ENCODE results near the gene LACTB.

DNA sequence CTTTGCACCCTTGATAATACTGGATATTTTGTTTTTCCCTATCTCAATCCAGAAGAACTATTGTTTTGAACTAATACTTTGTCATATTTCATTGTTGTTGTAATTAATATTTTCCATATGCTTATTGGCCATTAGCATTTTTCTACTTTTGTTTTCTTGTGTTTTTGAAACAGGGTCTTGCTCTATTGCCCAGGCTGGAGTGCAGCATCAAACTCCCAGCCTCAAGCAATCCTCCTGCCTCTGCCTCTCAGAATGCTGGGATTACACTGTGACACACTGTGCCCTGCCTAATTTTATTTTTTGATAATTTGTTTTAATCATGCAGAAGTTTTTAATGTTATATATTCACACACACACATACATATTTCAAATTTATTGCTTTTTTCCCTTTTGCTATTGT, 39.0 kb downstream of the LACTB start:
- TF ChIP-seq ESRRG (CRISPR knock-in tag; IDR thresholded peaks at IDR 0.05) (no peak), CSDC2 (CRISPR knock-in tag; IDR thresholded peaks at IDR 0.05) (no peak)
- TF ChIP-seq, protein P1, sequence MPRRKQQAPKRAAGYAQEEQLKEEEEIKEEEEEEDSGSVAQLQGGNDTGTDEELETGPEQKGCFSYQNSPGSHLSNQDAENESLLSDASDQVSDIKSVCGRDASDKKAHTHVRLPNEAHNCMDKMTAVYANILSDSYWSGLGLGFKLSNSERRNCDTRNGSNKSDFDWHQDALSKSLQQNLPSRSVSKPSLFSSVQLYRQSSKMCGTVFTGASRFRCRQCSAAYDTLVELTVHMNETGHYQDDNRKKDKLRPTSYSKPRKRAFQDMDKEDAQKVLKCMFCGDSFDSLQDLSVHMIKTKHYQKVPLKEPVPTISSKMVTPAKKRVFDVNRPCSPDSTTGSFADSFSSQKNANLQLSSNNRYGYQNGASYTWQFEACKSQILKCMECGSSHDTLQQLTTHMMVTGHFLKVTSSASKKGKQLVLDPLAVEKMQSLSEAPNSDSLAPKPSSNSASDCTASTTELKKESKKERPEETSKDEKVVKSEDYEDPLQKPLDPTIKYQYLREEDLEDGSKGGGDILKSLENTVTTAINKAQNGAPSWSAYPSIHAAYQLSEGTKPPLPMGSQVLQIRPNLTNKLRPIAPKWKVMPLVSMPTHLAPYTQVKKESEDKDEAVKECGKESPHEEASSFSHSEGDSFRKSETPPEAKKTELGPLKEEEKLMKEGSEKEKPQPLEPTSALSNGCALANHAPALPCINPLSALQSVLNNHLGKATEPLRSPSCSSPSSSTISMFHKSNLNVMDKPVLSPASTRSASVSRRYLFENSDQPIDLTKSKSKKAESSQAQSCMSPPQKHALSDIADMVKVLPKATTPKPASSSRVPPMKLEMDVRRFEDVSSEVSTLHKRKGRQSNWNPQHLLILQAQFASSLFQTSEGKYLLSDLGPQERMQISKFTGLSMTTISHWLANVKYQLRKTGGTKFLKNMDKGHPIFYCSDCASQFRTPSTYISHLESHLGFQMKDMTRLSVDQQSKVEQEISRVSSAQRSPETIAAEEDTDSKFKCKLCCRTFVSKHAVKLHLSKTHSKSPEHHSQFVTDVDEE (CRISPR knock-in tag; IDR thresholded peaks at IDR 0.05): no peak

Measured in SK-N-SH treated with all-trans-retinoic acid at 6 μM for 48 hours (cell line).